ENCODE data around the gene PCDHB1. TPM values are rescaled to one million over a fixed set of nuclear protein-coding genes. Genes with fewer than 3 reads are reported as not detected.

The PCDHB1 gene
- total RNA-seq: under 1 TPM in 1 of 4 donors, not detected in 3; 0.21 TPM

- Histone ChIP-seq H3K36me3 (no peaks in the 10 kb centered on the region), H3K4me3 (peak within 1 kb of the TSS; percentile 22 to 55 (median 44)), H3K4me1 (peaks cover 0 to 16% (median 0%) of the 10 kb centered on the region in 4 donors), H3K9me3 (no peaks in the 10 kb centered on the region), H3K27me3 (peaks cover 0 to 17% of the 10 kb centered on the region in 2 donors), H3K27ac (no peak within 1 kb of the TSS)
- DNase-seq (ENCODE audit: low spot score in 2 of 2): no peak
- 16 to 25% methylated on average over 20 of the region's 20 CpGs for WGBS, 2 donors
- TF ChIP-seq POLR2A (IDR thresholded peaks at IDR 0.05) (no peak), CTCF (IDR thresholded peaks at IDR 0.05) (no peak), EP300 (IDR thresholded peaks at IDR 0.05) (no peak)
Observed at GRCh38 chr5:141050622-141051520, at the start of gene PCDHB1. Gene PCDHB1, plus strand, starts transcription at chr5:141051374. Its CDS starts 97 bp downstream, at chr5:141051471.

GRCh38 chr5:141001446-141001843, 49.7 kb upstream of the PCDHB1 start:
- WGBS, 2 donors: 5 to 6% methylated on average over 9 of the region's 9 CpGs
- peak overlapping the region in 3 of 4 donors; percentile 4 to 30 (median 12) for H3K4me3 ChIP-seq

GRCh38 chr5:141001844-141002604, 49.1 kb upstream of the PCDHB1 start:
- no peak for TF ChIP-seq POLR2A (IDR thresholded peaks at IDR 0.05)
- TF ChIP-seq CTCF (IDR thresholded peaks at IDR 0.05): no peak
- no peak for DNase-seq (ENCODE audit: low spot score in 2 of 2)
- H3K9me3 ChIP-seq: no peaks in the 10 kb centered on the region
- H3K27ac ChIP-seq: no peak overlapping the region
- H3K36me3 ChIP-seq: no peaks in the 10 kb centered on the region
- peak overlapping the region; percentile 4 to 30 (median 8) for H3K4me3 ChIP-seq
- WGBS, 2 donors: 3% methylated on average over 19 of the region's 19 CpGs
- peaks cover 0 to 14% (median 2%) of the 10 kb centered on the region in 4 donors for H3K4me1 ChIP-seq
- H3K27me3 ChIP-seq: no peaks in the 10 kb centered on the region

More at GRCh38 chr5:141001446-141001843, 49.7 kb upstream of the PCDHB1 start:
- no peak for DNase-seq (ENCODE audit: low spot score in 2 of 2)
- no peak overlapping the region for H3K27ac ChIP-seq
- H3K36me3 ChIP-seq: no peaks in the 10 kb centered on the region
- H3K4me1 ChIP-seq: peaks cover 0 to 14% (median 2%) of the 10 kb centered on the region in 4 donors
- no peaks in the 10 kb centered on the region for H3K27me3 ChIP-seq
- TF ChIP-seq CTCF (IDR thresholded peaks at IDR 0.05): no peak
- TF ChIP-seq EP300 (IDR thresholded peaks at IDR 0.05): no peak
- TF ChIP-seq POLR2A (IDR thresholded peaks at IDR 0.05): no peak
- no peaks in the 10 kb centered on the region for H3K9me3 ChIP-seq

- DNase-seq (ENCODE audit: low spot score in 2 of 2): no peak
- Histone ChIP-seq H3K4me3 (no peak overlapping the region), H3K9me3 (no peaks in the 10 kb centered on the region), H3K27me3 (no peaks in the 10 kb centered on the region), H3K4me1 (peaks cover 0 to 14% (median 2%) of the 10 kb centered on the region in 4 donors), H3K36me3 (no peaks in the 10 kb centered on the region), H3K27ac (no peak overlapping the region)
- 54 to 70% methylated on average over 3 of the region's 3 CpGs for WGBS, 2 donors
- TF ChIP-seq CTCF (IDR thresholded peaks at IDR 0.05) (no peak), POLR2A (IDR thresholded peaks at IDR 0.05) (no peak), EP300 (IDR thresholded peaks at IDR 0.05) (no peak)
Observed at GRCh38 chr5:141002605-141002965, 48.6 kb upstream of the PCDHB1 start.
